ENCODE data around the gene HOXA6.

DNA sequence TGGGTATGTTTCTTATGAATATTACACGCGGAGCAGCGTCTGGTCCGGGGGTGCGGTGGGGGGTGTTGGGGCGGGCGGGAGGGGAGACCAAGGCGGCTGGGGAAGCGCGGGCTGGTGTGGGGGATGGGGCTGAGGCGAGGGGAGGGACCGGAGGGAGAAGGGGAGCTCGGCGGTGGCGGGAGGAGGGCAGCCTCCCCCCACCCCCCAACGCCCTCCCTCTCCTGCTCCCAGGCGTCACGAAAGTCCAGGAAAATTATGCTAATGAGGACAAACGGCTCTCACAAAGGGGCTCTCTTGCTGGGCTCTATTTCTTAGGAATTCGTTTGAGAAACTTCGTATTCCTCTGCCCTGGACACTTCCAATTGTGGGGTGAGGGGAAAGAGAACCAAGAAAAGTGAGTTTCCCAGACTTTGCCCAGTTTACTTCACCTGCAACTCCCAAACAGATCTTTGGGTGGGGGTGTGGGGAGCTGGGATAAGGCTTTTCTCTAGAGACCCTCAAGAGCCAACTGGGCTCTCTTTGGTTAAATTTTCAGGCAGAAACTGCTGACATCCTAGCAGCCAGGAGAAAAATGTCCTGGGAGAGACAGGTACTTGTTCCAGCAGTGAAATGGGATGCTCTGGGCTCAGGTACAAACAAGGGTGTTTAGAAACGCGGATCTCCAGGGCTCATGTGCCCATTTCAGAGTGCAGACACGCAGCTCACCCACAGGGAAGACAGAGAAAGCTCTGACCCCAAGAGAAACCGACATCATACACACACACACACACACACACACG is 33.4 kb downstream of the HOXA6 start:
- TF ChIP-seq, protein P1, sequence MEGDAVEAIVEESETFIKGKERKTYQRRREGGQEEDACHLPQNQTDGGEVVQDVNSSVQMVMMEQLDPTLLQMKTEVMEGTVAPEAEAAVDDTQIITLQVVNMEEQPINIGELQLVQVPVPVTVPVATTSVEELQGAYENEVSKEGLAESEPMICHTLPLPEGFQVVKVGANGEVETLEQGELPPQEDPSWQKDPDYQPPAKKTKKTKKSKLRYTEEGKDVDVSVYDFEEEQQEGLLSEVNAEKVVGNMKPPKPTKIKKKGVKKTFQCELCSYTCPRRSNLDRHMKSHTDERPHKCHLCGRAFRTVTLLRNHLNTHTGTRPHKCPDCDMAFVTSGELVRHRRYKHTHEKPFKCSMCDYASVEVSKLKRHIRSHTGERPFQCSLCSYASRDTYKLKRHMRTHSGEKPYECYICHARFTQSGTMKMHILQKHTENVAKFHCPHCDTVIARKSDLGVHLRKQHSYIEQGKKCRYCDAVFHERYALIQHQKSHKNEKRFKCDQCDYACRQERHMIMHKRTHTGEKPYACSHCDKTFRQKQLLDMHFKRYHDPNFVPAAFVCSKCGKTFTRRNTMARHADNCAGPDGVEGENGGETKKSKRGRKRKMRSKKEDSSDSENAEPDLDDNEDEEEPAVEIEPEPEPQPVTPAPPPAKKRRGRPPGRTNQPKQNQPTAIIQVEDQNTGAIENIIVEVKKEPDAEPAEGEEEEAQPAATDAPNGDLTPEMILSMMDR (IDR thresholded peaks at IDR 0.05), result no peak
- no peak for TF ChIP-seq POLR2A (IDR thresholded peaks at IDR 0.05)
